HG03159 (cell line): ENCODE data around the gene APBA2.

Experiments
- ATAC-seq: cut with Tn5 transposase; IDR thresholded peaks from one replicate; pipeline ENCODE4 v1.9.1; 2021; ENCODE audit warnings: mild to moderate bottlenecking, moderate library complexity; ENCODE audit not compliant: unreplicated experiment

The APBA2 gene

DNA sequence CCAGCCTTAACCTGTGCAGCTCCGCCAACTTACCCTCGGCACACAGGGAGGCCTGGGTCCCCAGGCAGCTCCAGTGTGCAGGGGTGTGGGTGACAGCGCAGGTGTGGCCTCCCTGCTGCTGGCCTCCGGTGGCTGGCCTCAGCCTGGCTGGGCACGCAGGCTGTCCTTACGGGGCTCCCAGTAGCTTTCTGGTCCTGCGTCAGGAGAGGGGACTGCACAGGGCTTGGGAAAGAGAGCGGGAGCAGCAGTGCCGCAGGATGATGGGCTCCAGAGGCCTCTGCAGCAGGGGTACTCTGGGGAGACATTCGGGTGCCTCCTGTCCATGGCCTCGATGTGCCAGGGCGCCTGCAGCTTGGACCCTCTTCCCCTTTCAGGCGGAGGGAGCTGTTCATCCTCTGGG is 9.4 kb downstream of the APBA2 start:
- no peak for ATAC-seq

DNA sequence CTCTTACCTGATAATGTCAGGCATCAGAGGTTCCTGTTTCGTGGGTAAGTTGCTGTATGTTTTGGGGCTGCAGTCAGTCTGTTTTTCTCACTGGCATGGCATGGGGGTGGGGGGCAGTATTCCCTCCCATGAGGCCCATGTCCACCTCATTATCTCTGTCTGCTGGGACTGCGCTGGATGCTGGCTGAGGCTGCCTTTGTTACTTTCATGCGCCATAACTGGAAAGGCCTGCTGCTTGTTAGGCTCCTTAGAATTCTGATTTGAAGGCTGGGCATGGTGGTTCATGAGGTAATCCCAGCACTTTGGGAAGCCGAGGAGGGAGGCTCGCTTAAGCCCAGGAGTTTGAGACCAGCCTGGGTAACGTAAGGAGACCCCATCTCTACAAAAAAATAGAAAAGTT is 9.8 kb downstream of the APBA2 start:
- ATAC-seq = no peak

DNA sequence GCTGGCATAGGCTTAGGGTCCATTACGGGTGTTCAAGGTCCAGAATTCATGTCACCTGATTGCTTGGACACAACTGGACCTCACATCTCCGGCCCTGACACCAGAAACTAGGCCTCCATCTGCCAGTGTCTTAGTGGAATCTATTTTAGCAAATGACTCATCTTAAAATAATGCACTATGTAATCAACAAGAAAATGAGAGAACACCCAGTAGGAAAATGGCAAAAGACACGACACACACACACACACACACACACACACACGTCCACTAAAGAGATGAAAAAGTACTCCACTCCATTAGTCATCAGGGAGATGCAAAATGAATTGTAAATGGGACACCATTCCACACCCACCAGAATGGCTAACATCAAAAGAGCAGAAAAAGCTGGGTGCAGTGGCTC is 11.2 kb downstream of the APBA2 start:
- ATAC-seq = no peak

DNA sequence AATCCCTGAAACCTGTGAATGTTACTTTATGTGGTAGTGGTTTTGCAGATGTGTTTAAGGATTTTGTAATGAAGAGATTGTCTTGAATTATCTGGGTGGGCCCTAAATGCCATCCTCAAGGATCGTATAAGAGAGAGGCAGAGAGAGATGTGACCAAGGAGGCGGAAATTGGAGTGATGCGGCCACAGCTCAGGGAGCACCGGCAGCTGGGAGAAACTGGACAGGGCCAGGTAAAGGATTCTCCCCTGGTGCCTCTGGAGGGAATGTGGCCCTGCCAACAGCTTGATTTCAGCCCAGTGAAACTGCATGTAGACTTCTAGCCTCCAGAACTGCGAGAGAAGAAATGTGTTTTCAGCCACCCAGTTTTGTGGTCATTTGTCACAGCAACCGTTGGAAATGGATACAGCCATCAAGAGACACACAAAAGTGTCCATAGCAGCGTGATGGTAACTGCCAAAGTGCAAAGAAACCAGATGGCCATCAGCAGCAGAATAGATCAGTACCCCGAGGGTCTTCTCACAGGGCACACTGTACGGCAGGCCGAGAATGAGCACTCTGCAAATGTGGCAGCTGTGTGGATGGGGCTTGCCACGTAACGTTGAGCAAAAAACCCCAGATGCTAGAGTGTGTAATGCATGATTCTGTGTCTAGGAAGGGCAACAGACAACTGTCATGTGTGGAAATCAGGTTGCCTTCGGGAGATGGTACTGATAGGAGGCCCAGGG is 12.2 kb downstream of the APBA2 start:
- no peak for ATAC-seq

DNA sequence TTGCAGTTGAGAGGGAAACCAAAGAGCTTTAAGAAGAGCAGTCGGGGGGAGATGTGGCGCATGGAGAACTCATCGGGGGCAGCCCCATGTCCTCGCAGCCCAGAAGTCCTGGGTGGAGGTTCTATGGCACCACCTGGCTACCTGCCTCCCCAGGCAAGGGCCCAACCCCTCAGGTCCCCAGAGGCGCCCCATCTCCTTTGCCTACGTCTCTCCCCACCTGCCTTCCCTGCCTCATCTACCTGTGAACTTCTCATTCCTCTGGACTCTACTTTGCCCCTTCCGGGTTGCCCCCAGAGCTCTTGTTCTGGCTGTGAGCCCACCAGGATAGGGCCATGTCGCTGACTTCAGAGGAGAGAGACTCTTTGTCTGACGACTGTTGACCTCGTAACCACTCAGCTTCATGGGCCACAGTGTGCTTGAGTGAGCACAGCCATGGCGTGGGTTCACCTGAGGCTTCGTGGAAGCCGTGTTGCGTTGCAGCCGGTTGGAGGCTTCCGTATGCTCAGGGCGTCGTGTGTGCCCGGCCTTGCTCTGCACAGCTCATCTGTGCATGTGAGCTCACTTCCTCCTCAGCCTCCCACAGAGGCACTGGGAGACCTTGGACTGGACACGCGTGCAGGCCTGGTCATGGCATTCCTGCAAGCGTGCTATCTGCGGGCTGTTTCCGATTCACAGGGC is 13.4 kb downstream of the APBA2 start:
- no peak for ATAC-seq

DNA sequence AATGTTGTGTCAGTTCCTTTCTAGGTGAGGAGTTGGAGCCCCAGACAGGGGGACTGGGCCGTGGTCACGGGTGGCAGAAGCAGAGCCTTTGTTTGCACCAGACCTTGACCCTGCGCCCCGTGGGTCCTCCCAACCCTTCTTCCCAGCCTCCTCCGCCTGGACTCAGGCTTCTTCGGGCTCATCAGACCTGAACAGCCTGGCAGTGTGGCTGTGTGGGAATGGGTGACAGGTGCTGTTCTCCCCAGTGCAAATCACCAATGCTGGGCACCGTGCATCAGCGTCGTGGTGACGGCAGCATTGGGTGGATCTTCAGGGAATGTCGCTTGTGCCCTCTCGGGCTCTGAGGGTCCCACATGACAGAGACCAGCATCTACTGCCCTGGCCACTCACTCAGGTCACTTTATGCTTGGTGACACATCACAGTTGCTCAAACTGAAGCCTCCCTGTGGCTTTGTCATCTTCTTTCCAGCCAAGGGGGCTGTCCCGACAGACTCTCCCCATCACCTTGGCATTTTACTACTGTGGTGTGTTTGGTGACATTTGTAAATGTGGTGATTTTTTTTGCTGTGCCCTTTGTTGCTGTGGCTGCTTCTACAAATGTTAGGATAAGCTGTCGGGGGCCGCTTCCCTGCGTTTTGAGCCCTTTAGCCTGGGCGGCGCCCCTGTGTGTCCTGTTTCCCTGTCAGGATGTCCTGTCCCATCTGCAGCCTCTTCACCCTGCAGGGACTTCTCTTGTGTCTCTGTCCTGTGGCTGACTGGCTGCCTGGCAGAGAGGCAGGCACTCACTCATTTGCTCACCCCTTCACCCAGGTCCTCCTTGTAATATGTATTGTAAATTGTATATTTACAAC is 14.5 kb downstream of the APBA2 start:
- no peak for ATAC-seq

DNA sequence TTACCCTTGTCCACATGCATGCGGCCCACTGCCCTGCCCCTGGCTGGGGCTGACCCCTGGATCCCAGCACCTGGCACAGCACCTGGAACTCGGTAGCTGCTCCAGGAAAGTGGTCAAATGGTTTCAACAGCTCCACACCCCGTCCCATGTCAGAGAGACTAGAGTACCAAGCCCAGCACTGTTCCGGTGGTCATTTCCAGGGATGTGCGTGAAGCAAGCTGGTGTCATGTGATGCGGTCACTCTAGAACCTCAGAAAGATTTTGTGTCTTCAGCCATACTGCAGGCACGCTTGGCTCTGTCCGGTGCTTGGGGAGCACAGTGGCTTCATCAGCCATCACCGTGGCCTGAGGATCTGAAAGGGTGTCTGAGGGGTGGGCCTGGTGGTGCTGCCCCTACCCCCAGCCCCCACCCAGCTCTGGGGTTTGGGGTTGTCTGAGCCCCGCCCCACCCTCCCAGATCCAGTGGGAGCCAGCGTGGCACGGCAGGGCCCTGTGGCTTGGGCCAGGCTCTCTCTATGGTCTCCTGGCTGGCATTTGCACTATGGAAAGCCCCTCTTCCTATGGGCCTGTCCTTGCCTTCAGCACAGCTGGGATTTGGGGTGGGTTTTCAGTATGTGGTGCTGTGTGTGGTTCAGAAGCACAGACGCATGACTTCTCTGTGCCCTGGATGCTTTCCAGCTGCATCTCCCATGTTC is 15.3 kb downstream of the APBA2 start:
- no peak for ATAC-seq

DNA sequence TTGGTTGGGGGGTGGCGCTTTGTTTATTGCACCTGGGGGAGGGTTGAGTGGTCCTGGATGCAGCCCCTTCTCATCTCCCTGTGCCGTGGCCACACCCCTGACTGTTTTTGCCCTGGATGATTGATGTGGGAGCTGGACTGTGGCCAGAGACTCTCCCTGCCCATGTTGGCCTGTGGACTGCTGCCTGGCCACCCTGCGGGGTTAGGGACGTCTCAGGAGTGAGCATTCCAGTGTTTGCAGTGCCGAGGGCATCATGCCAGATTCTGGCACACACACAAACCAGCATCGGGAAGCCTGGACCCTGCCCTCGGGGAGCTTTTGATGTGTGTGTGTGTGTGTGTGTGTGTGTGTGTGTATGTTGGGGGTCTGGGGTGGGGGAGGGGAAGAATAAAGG is 15.8 kb downstream of the APBA2 start:
- ATAC-seq = no peak

DNA sequence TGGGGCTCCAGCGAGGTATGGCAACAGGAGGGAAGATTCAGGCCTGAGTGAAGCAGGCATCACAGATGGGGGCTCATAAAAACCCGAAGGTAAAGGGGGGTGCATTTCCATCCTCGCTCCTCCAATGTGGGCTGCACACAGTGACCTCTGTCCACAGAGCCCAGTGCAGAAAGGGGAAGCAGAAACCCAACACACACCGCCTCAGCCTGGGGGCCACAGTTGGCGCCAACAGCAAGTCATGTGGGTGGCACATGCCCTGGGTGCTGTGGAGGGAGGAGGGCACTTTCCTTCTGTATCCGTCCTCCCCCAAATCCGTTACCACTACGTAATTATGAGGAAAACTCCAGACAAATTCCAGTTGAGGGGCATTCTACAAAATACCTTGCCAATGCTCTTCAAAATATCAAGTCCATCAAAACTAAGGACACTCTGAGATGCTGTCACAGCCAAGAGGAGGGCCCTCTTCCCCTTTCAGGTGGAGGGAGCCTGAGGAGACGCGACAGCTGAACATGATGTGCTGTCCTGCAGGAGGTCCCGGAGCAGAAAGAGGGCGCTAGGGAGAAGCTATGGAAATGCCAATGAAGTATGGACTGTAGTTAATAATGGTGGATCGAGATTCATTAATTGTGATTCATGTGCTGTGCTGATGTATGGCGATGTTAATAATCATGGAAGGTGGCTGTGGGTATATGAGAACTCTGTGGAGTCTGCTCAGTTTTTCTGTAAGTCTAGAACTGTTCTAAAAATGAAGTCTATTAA is 16.4 kb downstream of the APBA2 start:
- no peak for ATAC-seq

DNA sequence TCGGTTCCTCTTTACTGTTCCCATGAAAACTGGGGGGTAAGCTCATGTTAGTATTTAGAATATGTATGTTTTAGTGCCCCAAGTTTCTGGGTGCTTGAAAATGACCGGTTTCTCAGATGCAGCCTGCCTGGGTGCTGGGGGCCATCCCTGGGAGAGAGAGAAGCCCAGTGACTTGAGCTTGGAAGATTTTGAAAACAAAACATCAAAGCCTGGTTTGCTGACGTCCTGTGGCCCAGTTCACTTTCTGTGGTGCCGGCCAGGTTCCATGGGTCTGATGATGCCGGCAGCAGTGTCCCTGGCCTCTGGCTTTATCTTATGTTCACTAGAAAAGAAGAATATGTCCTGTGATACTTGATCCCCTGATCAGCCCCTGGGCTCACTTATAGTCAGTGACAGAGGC is 17.1 kb downstream of the APBA2 start:
- ATAC-seq = no peak

DNA sequence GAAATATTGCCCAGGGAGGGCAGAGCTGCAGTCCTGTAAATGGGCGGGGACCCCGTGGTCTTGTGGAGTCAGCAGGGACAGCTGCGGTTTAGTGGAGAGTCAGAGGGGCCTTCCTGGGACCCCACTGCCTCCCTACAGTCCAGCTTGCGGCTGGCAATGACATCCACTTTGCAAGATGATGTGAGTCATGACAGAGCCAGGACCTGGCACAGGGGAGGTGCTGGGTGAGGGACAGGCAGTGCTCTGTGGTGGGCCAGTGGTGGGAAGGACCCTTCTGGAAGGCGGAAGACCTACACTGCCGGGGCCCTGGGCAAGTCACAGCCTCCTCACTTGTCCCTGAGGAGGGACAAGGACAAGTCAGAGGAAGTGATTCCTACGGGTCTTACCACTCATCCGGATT is 17.8 kb downstream of the APBA2 start:
- no peak for ATAC-seq

DNA sequence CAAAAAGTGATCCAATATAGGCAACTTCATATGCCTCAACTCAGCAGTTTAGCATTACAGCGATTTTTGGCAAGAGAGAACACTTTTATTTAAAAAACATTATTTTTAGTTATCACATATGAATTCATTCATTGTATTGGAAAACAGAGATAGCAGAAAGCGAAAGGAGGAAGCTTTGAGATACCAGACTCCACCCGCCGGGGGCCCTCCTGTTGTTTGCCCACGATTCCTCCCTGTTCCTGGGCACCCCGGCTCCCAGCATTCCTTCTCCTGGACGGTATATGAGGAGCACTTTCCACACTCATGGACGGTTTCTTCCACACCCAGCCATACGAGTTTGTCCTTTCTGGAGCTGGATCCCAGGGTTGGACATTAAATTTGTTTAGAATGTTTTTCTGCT is 18.2 kb downstream of the APBA2 start:
- no peak for ATAC-seq

DNA sequence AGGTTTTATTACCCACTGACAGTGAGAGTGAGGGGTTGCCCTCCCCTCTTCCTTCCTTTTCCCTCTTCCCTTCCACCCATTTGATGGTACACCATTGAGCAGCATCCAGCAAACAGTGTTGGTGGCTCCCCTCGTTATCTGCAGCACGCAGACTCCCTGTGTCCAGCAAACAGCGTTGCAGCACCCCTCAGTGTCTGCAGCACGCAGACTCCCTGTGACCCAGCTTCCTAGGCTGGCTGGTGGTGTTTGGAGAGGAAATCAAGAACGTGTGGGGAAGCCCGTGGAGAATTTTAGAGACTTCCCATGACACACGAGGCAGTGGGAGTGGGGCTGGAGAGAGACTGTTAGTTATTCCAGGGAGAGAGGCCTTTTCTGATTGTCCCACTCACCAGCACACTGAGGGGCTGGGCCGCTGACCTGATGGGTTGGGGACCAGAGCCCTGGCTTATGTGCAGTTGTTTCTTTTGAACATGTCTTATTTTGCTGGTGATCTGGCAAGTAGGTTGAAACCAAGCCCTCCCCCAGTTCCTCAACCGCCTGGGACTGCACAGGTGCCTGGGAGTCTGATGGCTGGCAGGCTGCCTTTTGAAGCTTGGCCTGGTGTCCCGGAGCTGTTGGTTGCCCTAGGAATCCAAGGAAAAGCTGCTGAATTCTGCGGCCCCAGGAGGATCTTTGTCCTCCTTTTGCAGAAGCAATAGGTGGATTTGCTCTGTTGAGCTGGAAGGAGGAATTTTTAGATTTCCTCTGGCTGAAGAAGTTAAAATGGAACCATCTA is 19.0 kb downstream of the APBA2 start:
- no peak for ATAC-seq

DNA sequence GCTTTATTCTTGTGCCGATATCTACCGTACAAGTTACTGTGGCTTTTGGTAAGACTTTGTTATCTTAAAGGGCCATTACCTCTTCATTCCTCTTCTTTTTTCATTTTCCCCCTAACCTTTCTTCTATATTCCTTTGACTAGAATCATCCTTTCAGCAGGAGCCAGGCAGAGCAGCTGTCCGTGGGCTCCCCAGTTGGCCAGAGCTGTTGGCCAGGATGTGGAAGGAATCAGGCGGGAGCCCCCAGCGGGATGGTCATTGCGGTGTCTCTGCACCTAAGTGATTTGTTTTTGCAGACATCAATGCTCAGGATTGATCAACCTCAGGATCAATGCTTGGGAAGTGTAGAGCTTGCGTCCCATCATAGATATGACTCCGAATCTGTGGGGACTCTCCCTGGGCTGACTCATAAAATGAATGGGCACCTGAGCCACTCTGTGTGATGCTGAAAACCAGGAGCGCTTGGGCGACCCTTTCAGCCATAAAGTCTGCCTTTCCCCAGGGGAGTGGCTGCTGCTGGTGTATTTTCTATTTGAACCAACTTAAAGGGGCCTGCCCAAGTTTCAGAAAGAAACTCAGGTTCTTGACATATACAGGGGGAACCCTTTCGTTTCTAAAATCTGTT is 21.7 kb downstream of the APBA2 start:
- ATAC-seq = no peak

DNA sequence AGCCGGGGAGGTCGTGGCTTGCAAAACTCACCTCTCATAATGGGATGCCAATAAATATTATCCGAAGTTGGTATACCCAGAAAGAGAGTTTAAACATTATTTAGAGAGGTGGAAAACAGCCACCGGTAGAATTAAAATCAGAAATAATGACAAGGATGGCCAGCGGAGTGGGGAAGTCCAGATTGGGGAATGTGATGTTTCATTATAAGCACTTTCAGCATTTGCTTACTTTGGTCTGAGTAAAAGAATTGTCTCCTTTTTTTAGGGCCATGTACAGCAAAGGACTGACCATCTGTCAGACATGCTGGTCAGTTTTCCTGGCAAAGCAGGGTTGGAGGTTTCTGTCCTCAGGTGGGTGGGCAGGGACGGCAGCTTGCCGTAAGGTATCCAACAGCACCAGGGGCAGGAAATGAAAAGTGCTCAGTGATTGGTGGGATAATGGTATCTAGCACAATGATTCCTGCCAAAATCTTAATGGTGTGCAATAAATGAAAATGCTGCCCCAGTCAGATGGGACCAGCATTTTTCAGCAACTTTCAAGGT is 24.3 kb downstream of the APBA2 start:
- ATAC-seq = no peak

DNA sequence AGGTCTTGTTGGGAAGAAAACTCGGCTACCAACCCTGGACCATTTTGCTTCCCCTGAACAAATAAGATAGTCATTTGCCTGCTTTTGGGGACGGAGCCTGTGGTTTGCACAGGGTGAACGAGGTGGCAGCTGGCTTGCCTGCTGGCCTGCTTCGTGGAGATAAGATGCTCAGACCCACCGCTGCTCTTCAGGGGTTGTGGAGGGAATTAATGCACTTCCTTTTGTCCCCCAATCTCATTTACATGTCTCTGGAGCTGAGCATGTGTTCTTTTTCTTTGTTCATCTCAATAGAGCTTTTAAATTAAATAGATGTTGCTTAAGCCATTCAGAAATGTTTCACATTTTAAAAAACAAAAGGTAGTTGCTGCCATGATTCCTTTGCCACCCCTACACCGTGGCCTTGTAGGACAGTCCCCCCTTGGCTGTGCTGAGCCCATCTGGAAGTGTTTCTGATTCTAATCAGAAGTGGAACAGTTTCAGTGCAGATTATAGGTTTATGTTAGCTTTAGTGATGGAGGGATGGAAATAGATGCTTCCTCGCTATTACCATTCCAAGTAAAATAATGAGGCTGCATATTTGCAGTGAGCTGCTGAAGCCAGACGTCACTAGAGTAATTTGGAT is 25.6 kb downstream of the APBA2 start:
- no peak for ATAC-seq

DNA sequence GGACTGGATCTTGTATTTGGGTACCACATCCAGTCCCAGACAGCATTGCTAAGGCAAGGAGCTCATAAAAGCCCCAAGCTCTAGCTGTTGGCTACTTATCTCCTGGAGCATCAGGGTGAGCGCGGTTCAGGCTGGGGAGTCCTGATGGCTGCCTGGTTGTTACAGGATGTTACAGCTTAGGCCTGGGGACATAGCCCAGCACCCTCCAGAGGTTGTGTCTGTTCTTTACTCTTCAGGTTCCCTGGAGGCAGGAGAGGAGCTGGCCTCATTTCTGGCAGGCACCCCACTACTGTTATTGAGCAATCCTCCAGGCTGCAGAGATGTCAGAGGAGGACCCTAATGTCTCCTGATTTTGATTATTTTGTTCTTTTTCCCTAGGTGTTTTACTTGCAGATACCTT is 26.6 kb downstream of the APBA2 start:
- ATAC-seq = no peak

DNA sequence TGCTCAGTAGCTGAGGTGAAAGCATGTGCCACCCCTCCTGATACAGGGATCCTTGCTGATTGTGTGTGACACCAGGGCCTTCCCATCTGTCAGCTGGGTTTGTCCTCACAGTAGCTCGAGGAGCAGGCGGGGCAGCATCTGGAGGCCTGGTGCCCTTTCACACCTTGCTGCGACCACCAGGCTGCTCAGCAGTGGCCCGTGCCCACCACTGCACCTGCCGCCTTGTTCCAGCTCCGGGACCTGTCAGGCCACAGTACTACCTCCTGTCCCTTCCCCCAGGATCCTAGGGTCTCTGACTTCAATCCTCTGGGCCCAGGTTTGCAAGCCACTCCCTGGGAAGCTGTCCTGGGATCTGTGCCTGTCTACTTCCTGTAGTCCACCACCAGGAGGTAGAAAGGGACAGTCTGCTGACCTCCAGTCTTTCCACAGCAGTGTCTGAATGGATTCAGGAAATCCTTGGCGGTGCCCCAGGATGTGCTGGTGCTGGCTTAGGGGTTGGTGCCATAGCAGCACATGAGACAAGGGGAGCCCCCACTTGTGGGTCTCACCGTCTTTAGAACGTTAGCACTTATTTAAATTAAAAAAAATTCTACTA is 27.5 kb downstream of the APBA2 start:
- no peak for ATAC-seq
